Measurements from ENCODE around the gene PMP22.
"Not testable (repeated sequence)": the region's sequence is repeated elsewhere in the genome, so short reads cannot be mapped to it uniquely, and the experiment has no call there.

The PMP22 gene

GRCh38 chr17:15210247-15210646, 54.9 kb downstream of the PMP22 start:
- DNase-seq (ENCODE audit: low spot score), result no peak

- not testable (repeated sequence) for DNase-seq (ENCODE audit: low spot score)
Observed at GRCh38 chr17:15203062-15203461, 62.1 kb downstream of the PMP22 start.

- not testable (repeated sequence) for DNase-seq (ENCODE audit: low spot score)
Observed at GRCh38 chr17:15200574-15200973, 64.6 kb downstream of the PMP22 start.

GRCh38 chr17:15197229-15197628, 67.9 kb downstream of the PMP22 start:
- no peak for DNase-seq (ENCODE audit: low spot score)

GRCh38 chr17:15194859-15195277, 70.3 kb downstream of the PMP22 start:
- DNase-seq (ENCODE audit: low spot score), result no peak

- no peak for DNase-seq (ENCODE audit: low spot score)
Observed at GRCh38 chr17:15185625-15185991, 79.5 kb downstream of the PMP22 start.

- no peak for DNase-seq (ENCODE audit: low spot score)
Observed at GRCh38 chr17:15184872-15185624, 80.1 kb downstream of the PMP22 start.

- DNase-seq (ENCODE audit: low spot score), result no peak
Observed at GRCh38 chr17:15181816-15182215, 83.3 kb downstream of the PMP22 start.

GRCh38 chr17:15181333-15181732, 83.8 kb downstream of the PMP22 start:
- DNase-seq (ENCODE audit: low spot score), result no peak

- DNase-seq (ENCODE audit: low spot score), result no peak
Observed at GRCh38 chr17:15180121-15180561, 85.0 kb downstream of the PMP22 start.

All from globus pallidus (tissue), 1 donor.